HG03342 (cell line): ENCODE data around the gene PYHIN1.

Experiments
- ATAC-seq: cut with Tn5 transposase; IDR thresholded peaks from one replicate; pipeline ENCODE4 v1.9.1; 2021; ENCODE audit warnings: mild to moderate bottlenecking, moderate library complexity; ENCODE audit not compliant: unreplicated experiment

Gene PYHIN1

GRCh38 chr1:158931055-158931737 is at the start of gene PYHIN1:
Gene PYHIN1 (plus strand): TSS chr1:158931552. CDS start chr1:158936911, 5,359 bp downstream.
- ATAC-seq, result no peak

GRCh38 chr1:158893654-158894053 is 37.7 kb upstream of the PYHIN1 start:
- ATAC-seq, result no peak

DNA sequence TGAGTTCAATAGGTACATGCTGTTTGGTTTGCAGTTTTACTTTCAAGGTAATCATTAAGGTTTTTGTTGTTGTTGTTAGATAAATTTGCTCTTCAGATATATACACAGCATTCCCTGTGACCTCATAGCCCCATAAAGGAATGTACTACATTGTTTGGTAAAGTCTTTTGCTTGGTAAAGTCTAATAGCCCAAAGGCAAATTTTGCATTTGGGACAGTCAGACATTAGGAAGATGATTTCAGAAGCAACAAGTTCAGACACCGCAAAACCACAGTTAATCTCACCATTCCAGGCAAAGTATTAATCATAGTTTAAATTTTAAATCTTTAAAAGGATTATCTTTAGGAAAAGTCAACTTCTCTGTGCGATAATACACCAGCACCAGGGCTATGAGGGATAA is 32.6 kb upstream of the PYHIN1 start:
- ATAC-seq, result no peak

DNA sequence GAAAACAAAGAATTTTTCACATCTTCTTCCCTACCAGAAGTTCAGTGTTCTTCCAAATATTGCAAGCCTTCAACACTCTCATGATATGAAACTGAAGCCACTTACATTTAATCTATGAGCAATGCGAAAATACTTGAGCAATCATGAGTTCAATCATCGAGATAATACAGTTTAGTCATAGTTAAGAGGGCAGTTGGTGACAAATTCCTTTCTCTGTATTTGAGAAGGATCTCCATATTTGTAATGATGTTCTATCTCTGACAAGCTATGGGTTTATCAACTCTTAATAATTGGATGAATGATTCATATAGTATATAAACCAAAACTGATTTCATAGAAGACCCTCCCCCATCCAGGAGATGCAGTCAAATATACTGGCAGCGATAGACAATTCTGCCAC is 29.7 kb upstream of the PYHIN1 start:
- ATAC-seq, result no peak

DNA sequence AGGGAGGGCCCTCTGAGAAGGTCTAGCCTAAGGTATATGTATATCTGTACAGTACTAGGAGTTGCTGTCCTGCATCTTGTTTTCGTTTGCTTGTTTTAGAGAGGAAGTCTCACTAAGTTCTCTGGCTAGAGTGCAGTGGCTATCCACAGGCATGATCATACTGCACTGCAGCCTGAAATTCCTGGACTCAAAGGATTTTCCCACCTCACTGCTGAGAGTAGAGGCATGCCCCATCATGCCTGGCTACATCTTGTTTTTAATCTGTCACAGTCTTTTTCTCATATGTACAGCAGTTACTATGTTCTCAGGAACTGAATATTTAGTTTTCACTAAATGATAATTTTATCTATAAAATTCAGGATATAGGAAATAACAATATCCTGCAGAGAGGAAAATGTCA is 15.3 kb upstream of the PYHIN1 start:
- no peak for ATAC-seq

DNA sequence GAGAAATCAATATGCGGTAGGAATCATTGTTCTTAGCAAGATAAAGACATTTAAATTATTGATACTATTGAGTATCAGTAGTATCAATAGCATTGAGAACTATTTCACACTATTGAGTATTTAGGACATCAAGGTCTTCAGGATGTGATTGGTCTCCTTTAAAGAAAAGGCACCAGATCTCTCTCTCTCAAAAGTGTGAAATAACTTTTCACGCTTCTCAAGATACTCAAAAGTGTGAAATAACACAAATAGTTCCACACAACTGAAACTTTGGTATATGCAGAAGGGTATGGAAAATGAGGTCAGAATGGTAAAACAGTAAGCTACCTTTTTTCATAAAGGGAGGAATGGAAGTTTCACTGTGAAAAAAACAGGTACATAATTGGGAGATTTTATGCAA is 6.7 kb upstream of the PYHIN1 start:
- ATAC-seq, result no peak

DNA sequence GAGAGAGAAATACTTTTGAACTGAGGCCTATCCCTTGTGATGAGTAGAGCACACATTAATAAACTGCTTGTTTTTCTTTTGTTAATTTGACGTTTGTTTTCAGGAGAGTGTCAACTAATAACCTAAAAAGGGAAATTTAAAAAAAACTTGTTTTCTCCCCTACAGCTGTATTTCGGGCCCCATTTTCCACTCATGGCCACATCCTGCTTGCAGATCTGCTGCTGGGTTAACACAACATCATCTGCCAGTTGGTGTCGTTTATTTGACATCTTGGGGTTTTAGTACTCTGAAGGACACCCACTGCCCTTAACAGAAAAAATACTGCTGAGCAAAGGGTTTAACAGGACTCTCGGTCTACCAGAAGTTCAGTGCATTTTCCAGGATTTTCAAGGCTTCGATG is 848 bp upstream of the PYHIN1 start:
- no peak for ATAC-seq

- no peak for ATAC-seq
These were observed 819 bp downstream of the PYHIN1 start for GRCh38 chr1:158932171-158932570.

DNA sequence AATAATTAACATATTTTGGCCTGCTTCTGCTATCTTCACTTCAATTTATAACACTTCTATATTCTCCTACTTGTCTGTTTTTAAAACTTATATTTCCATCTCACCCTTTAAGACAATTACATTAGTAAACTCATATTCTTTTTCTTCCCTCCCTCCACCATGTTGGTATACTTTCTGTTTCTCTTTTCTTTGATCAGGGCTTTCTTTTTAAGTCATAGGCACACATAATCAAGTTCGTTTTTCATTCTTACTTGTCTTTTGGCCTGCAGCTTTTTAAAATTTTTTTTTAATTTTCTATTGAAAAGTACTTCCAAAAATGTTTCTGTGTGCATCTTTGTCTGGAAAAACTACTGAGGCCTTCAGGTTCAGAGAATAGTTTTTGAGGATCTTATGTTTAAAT is 2.3 kb downstream of the PYHIN1 start:
- ATAC-seq, result no peak

DNA sequence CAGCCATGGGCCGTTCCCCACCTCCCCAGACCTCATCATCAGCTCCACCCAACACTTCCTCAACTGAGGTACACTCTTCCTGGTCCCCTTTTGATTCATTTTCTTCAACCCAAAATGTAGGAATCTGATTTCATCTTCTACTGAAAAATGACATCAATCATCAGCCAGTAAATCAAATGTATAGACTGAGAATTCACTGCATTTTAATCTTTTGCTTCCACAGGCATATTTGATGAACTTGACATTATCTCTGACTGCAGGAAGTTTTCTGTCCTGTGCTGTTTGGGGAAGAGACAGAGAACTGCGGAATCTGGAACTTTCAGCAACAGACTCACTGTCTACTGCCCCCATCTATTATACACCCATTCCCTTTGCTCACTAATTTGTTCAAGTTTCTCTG is 7.8 kb downstream of the PYHIN1 start:
- no peak for ATAC-seq

DNA sequence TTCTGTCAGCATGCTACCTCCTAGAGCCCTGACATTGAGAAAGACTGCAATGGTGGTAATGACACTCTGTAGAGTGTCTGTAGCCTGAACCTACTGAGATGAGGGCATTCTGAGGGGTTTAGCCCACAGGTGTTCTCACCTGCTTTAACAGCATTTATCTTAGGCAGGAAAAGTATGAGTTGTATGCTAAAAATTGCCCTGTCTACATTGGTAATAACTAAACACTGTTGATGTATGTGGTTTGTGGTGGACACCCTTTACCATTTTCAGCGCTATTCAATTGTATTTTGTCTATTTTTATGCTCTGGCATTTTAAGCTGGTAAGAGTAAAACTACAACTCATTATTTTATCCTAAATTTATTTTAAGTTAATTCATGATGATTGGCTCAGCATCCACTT is 10.0 kb downstream of the PYHIN1 start:
- ATAC-seq, result no peak

GRCh38 chr1:158942490-158942889 is 11.1 kb downstream of the PYHIN1 start:
- no peak for ATAC-seq

DNA sequence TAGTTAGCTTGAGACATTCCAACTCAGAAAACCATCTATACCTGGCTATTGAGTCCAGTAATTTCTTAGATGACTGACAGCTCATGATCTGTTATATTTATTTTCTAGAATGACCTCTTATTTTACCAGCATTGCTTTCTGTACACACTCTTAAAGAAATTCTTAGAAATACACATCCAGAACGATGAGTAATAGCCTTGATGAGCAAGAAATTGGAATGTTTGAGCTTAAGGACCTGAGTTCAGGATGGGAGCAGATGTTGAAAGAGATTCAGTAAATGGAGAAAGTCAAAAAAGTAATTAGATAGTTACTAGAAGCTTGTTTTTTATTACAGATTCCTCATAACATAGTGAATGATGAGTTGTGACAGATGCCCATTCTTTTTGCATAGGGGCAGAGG is 11.7 kb downstream of the PYHIN1 start:
- no peak for ATAC-seq

DNA sequence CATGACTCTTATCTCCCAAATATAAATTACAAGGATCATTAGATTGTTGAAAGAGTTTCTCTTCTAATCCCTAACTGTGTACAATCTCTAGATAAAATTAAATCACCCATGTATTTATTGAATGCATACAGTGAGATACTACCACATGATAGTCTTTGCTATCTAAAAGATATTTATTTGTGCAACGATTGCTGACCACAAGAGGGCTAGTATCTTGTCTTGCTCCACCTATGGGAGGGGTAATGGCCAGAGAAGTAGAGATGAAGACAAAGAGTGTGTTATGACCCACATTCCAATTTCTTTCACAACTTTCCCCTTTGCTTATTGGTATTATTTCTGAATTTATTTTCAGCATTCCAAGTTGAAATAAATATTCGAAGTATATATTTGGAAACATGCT is 13.7 kb downstream of the PYHIN1 start:
- ATAC-seq, result no peak

GRCh38 chr1:158946785-158947184 is 15.4 kb downstream of the PYHIN1 start:
- no peak for ATAC-seq

GRCh38 chr1:158951956-158952355 is 20.6 kb downstream of the PYHIN1 start:
- no peak for ATAC-seq

GRCh38 chr1:158952416-158952815 is 21.1 kb downstream of the PYHIN1 start:
- no peak for ATAC-seq

DNA sequence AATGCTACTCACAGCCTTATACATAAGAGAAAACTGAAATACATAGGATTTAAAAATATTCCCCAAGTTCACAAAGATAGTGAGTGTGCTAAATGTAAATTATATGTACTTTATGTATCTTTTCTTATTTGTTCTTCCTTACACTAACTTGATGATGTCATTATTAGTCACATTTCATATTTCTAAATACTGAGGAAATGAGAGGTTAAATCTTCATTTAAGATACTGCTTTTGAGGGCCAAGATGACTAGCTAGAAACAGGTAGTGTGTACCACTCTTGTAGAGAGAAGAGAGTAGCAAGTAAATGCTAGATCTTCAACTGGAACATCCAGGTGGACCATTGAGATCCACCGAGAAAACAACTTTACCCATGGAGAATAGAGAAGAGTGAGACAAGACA is 29.8 kb downstream of the PYHIN1 start:
- ATAC-seq, result no peak

DNA sequence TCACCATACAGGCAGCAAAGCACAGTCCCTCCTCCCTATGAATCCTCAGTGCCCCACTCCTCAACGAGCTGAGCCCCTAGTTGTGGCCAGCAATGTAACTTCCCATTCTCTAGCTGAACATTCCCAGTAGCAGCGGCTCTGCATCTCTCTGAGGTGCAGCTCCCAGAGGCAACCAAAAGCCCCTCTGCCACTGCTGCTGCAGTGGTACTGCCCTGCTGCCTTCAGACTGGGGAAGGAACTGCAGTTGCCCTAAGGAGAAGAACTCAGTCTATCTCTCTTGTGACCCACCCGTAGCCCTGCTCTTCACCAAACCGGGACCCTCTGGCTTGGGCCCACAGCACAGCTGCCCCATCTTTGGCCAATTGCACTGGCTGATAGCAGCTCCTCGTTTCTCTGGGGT is 31.6 kb downstream of the PYHIN1 start:
- no peak for ATAC-seq

DNA sequence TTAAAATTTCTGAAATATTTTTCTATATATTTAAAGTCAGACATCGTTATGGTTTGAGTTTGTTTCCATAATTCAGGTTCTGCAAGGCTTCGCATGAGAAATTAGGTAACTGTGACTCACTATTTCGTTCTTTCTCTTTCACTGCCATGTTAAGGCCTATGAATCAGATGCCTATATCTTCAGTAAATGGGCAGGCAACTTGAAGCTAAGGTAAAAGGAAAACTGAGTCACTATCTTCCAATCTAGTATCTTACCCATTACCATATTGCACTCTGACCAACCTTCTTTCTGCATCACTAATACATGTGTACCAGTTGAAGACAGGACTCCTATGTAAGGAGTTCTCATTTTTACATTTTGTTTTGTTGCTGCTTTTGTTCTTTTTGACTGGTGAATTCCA is 37.8 kb downstream of the PYHIN1 start:
- no peak for ATAC-seq

GRCh38 chr1:158969855-158970254 is 38.5 kb downstream of the PYHIN1 start:
- no peak for ATAC-seq

DNA sequence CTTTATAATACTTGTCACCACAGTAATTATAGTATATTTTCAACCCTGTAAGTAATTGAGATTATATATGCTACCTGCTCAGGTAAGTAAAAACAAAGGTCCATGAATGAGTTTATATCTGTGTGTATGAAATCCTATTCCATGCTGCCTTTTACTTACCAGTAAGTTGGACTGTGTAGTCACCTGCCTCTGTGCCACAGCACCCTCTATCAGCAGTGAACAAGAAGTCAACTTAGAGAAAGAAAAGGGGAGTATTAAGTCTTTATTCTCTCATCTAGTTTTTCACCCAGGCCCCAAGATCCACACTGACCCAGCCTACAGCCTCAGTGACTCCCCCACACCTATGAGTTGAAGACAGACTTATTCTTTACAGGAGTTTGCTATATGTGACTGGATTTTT is 41.5 kb downstream of the PYHIN1 start:
- ATAC-seq, result no peak

- ATAC-seq, result no peak
These were observed 44.9 kb downstream of the PYHIN1 start for GRCh38 chr1:158976219-158976618.
